Loucy (cell line): Measurements from ENCODE around the gene CHMP4B.

Experiments
- H2AFZ ChIP-seq: fragments of 200-600 bp; sonication (generic); 2 replicates; pipeline ENCODE4 v1.6.0; 2016; ENCODE audit warnings: antibody characterized with exemption, mild to moderate bottlenecking, low read length, moderate library complexity
- H3F3A ChIP-seq: fragments of 200-600 bp; 2 replicates; pipeline ENCODE4 v1.6.0; 2016; ENCODE audit warnings: antibody characterized with exemption, low read depth, mild to moderate bottlenecking
- H3K27me3 ChIP-seq: fragments of 200-600 bp; sonication (generic); 2 replicates; pipeline ENCODE4 v1.6.1; 2014; ENCODE audit warnings: low read length, mild to moderate bottlenecking; ENCODE audit not compliant: insufficient read depth, poor library complexity, severe bottlenecking
- H3K36me3 ChIP-seq: fragments of 200-600 bp; sonication (generic); 2 replicates; pipeline ENCODE4 v1.6.1; 2016; ENCODE audit warnings: low read length; ENCODE audit not compliant: insufficient read depth
- H3K4me1 ChIP-seq: fragments of 200-600 bp; sonication (generic); 2 replicates; pipeline ENCODE4 v1.5.1; 2014; ENCODE audit warnings: low read length, mild to moderate bottlenecking; ENCODE audit not compliant: insufficient read depth, poor library complexity, severe bottlenecking
- H3K4me2 ChIP-seq: fragments of 200-600 bp; sonication (generic); 2 replicates; pipeline ENCODE4 v1.6.0; 2014; ENCODE audit warnings: antibody characterized with exemption, low read length, low read depth, mild to moderate bottlenecking; ENCODE audit not compliant: poor library complexity, severe bottlenecking
- H3K4me3 ChIP-seq: fragments of 200-600 bp; sonication (generic); 2 replicates; pipeline ENCODE4 v1.5.1; 2014; ENCODE audit warnings: low read length, mild to moderate bottlenecking, mixed read lengths; ENCODE audit not compliant: poor library complexity, severe bottlenecking
- H3K79me2 ChIP-seq: fragments of 200-600 bp; sonication (generic); 2 replicates; pipeline ENCODE4 v1.6.1; 2014; ENCODE audit warnings: low read length; ENCODE audit not compliant: insufficient read depth
- H3K9ac ChIP-seq: fragments of 200-600 bp; sonication (generic); 2 replicates; pipeline ENCODE4 v1.6.0; 2014; ENCODE audit warnings: mild to moderate bottlenecking, low read depth, low read length, moderate library complexity; ENCODE audit not compliant: poor library complexity, severe bottlenecking
- H3K9me2 ChIP-seq: fragments of 200-600 bp; sonication (generic); replicated peaks from 2 replicates; pipeline ENCODE4 v1.6.1; 2016; ENCODE audit warnings: low read depth, low read length, mixed read lengths
- H3K9me3 ChIP-seq: fragments of 200-600 bp; sonication (generic); 2 replicates; pipeline ENCODE4 v1.6.1; 2014; ENCODE audit warnings: mild to moderate bottlenecking, antibody characterized with exemption, low read length, low read depth; ENCODE audit not compliant: insufficient read depth
- H4K20me1 ChIP-seq: fragments of 200-600 bp; sonication (generic); 2 replicates; pipeline ENCODE4 v1.6.0; 2014; ENCODE audit warnings: antibody characterized with exemption, low read length, mild to moderate bottlenecking; ENCODE audit not compliant: insufficient read depth, poor library complexity, severe bottlenecking
- EZH2phosphoT487 ChIP-seq: fragments of 200-600 bp; IDR thresholded peaks from 2 replicates; pipeline ENCODE4 v1.6.1; 2018; ENCODE audit warnings: antibody characterized with exemption, mild to moderate bottlenecking, moderate library complexity, borderline replicate concordance
- TF ChIP-seq, protein P1 (sequence below): fragments of 200-600 bp; sonication (generic); conservative IDR thresholded peaks from 2 replicates; pipeline ENCODE4 v1.5.1; 2014; ENCODE audit warnings: mild to moderate bottlenecking, antibody characterized with exemption, low read length

The CHMP4B gene

DNA sequence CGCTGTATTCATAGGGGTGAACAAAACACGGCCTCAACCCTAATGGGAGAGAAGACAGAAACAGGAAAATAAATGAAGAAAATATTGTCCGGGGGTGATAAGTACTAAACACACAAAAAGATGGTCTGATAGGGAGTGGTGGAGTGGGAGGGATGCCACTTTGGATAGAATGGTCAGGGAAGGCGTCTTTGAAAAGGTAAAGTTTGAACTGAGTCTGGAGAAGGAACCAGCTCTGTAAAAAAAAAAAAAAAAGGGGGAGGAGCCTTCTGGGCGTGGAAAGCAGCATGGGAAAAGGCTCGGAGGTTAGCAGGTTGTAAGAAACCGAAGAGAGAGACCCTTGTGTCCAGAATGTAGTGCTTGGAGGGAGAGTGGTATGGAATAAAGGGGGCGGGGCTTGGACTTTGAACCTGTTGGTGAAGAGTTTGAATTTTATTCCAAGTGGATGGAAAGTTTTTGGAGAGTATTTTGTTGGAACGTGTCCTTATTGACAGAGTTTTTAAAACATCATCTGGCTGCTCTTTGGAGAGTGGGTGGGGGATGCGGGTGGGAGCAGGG lies 1.8 kb downstream of the CHMP4B start:
- Histone ChIP-seq H3F3A (no peaks in the 10 kb centered on the region), H3K9me3 (no peaks in the 10 kb centered on the region)

DNA sequence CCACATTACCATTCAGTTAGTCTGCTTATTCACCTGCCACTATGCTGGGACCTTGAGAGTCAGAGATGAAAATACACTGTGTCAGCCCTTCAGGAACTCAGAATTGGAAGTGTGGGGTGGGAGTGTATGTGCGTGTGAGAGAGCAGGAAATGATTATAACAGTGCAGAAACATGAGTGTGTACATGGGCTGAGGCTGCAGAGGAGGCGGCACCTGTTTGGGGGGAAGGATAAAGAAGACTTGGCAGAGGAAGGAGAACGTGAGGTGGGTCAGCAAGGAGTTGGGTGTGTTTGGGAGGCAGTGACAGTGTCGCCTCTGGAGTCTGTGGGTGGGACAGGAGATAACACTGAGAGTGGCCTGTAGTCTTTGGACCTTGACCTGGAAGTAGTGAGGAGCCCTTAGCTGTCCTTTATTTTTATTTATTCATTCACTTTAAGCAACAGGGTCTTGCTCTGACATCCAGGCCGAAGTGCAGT lies 3.1 kb downstream of the CHMP4B start:
- H3K9me2 ChIP-seq: no peaks in the 10 kb centered on the region
- TF ChIP-seq, protein P1, sequence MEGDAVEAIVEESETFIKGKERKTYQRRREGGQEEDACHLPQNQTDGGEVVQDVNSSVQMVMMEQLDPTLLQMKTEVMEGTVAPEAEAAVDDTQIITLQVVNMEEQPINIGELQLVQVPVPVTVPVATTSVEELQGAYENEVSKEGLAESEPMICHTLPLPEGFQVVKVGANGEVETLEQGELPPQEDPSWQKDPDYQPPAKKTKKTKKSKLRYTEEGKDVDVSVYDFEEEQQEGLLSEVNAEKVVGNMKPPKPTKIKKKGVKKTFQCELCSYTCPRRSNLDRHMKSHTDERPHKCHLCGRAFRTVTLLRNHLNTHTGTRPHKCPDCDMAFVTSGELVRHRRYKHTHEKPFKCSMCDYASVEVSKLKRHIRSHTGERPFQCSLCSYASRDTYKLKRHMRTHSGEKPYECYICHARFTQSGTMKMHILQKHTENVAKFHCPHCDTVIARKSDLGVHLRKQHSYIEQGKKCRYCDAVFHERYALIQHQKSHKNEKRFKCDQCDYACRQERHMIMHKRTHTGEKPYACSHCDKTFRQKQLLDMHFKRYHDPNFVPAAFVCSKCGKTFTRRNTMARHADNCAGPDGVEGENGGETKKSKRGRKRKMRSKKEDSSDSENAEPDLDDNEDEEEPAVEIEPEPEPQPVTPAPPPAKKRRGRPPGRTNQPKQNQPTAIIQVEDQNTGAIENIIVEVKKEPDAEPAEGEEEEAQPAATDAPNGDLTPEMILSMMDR: no peak
- TF ChIP-seq EZH2phosphoT487: no peak
- H3F3A ChIP-seq: no peaks in the 10 kb centered on the region
- no peaks in the 10 kb centered on the region for H3K9me3 ChIP-seq
- H3K79me2 ChIP-seq: peaks cover 79% of the 10 kb centered on the region
- H3K4me3 ChIP-seq: peak overlapping the region; percentile 83
- peak overlapping the region; percentile 20 for H3K9ac ChIP-seq
- H3K27me3 ChIP-seq: no peaks in the 10 kb centered on the region
- no peaks in the 10 kb centered on the region for H3K36me3 ChIP-seq
- peak overlapping the region; percentile 92 for H3K4me2 ChIP-seq
- H4K20me1 ChIP-seq: peaks cover 63% of the 10 kb centered on the region
- H3K4me1 ChIP-seq: peaks cover 50% of the 10 kb centered on the region
- H2AFZ ChIP-seq: no peak overlapping the region

More for the DNA sequence above, 1.8 kb downstream of the CHMP4B start:
- peak overlapping the region; percentile 83 for H3K4me3 ChIP-seq
- H3K9me2 ChIP-seq: no peaks in the 10 kb centered on the region
- H3K4me1 ChIP-seq: peaks cover 50% of the 10 kb centered on the region
- no peaks in the 10 kb centered on the region for H3K36me3 ChIP-seq
- peaks cover 67% of the 10 kb centered on the region for H3K79me2 ChIP-seq
- H4K20me1 ChIP-seq: peaks cover 53% of the 10 kb centered on the region
- H3K9ac ChIP-seq: peak overlapping the region; percentile 87
- H3K4me2 ChIP-seq: peak overlapping the region; percentile 92
- no peaks in the 10 kb centered on the region for H3K27me3 ChIP-seq
- TF ChIP-seq, protein P1: no peak
- no peak for TF ChIP-seq EZH2phosphoT487
- H2AFZ ChIP-seq: no peak overlapping the region

DNA sequence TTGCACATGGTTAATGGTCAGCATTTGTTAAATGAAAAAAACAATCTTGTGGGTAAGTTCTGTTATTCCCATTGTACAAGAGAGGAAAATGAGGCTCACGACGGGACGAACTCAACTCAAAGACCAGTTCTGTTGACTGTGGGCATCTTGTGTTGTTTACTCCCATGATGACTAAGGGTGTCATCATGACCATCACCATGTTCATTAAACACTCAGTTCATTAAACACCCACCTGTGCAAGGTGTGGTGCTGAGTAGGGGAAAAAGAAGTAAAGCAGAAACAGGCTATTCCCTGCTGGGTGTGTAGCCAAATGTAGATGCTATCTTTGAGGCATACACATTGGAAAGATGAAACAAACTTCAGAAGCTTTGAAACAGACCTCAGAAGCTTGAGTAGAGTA lies 4.5 kb downstream of the CHMP4B start:
- Histone ChIP-seq H2AFZ (no peak overlapping the region), H3K9me2 (no peaks in the 10 kb centered on the region), H4K20me1 (peaks cover 77% of the 10 kb centered on the region), H3K9me3 (no peaks in the 10 kb centered on the region), H3K27me3 (no peaks in the 10 kb centered on the region), H3K4me1 (peaks cover 56% of the 10 kb centered on the region), H3K4me2 (peak overlapping the region; percentile 92), H3K9ac (no peak overlapping the region), H3K36me3 (no peaks in the 10 kb centered on the region), H3F3A (no peaks in the 10 kb centered on the region), H3K79me2 (peaks cover 92% of the 10 kb centered on the region), H3K4me3 (no peak overlapping the region)
- no peak for TF ChIP-seq EZH2phosphoT487
- TF ChIP-seq, protein P1: no peak
